DOHH2 (cell line): ENCODE measurements around the gene LAMC3.

Source experiments
- H3F3A ChIP-seq: fragments of 200-600 bp; sonication (generic), shearing (Covaris generic); 2 replicates; pipeline ENCODE4 v1.6.0; 2016; ENCODE audit warnings: antibody characterized with exemption, mild to moderate bottlenecking; ENCODE audit not compliant: control insufficient read depth, insufficient read depth
- H3K27ac ChIP-seq: fragments of 200-600 bp; sonication (generic); 2 replicates; pipeline ENCODE4 v1.5.1; 2014; ENCODE audit warnings: low read depth, mild to moderate bottlenecking, low read length, moderate library complexity
- H3K27me3 ChIP-seq: fragments of 200-600 bp; sonication (generic); 2 replicates; pipeline ENCODE4 v1.6.1; 2014; ENCODE audit warnings: mild to moderate bottlenecking, low read length, mixed read lengths; ENCODE audit not compliant: control insufficient read depth
- H3K36me3 ChIP-seq: fragments of 200-600 bp; sonication (generic); 2 replicates; pipeline ENCODE4 v1.6.1; 2014; ENCODE audit warnings: mild to moderate bottlenecking, low read length, moderate library complexity, mixed read lengths; ENCODE audit not compliant: control insufficient read depth
- H3K4me1 ChIP-seq: fragments of 200-600 bp; sonication (generic); 2 replicates; pipeline ENCODE4 v1.6.1; 2014; ENCODE audit warnings: mild to moderate bottlenecking, low read length, mixed read lengths; ENCODE audit not compliant: control insufficient read depth
- H3K4me2 ChIP-seq: fragments of 200-600 bp; sonication (generic); 2 replicates; pipeline ENCODE4 v1.6.0; 2014; ENCODE audit warnings: mild to moderate bottlenecking, low read length, moderate library complexity
- H3K4me3 ChIP-seq: fragments of 200-600 bp; sonication (generic); 2 replicates; pipeline ENCODE4 v1.5.1; 2014; ENCODE audit warnings: mild to moderate bottlenecking, low read length, mixed read lengths
- H3K79me2 ChIP-seq: fragments of 200-600 bp; sonication (generic); 2 replicates; pipeline ENCODE4 v1.6.1; 2014; ENCODE audit warnings: mild to moderate bottlenecking, low read length, mixed read lengths; ENCODE audit not compliant: control insufficient read depth
- H3K9me2 ChIP-seq: fragments of 200-600 bp; sonication (generic); replicated peaks from 2 replicates; pipeline ENCODE4 v1.6.1; 2014; ENCODE audit warnings: mild to moderate bottlenecking, low read length, mixed read lengths; ENCODE audit not compliant: control insufficient read depth
- H3K9me3 ChIP-seq: fragments of 200-600 bp; sonication (generic); 2 replicates; pipeline ENCODE4 v1.6.1; 2014; ENCODE audit warnings: antibody characterized with exemption, low read length, mixed read lengths; ENCODE audit not compliant: control insufficient read depth, insufficient read depth
- H4K20me1 ChIP-seq: fragments of 200-600 bp; sonication (generic); 2 replicates; pipeline ENCODE4 v1.6.0; 2014; ENCODE audit warnings: low read depth, mild to moderate bottlenecking, antibody characterized with exemption, low read length, moderate library complexity; ENCODE audit not compliant: control insufficient read depth, insufficient read depth
- CTCF ChIP-seq: fragments of 200-600 bp; sonication (generic); IDR thresholded peaks from one replicate; pipeline ENCODE4 v1.5.1; 2014; ENCODE audit warnings: antibody characterized with exemption, mild to moderate bottlenecking, low read depth, low read length; ENCODE audit not compliant: poor library complexity, severe bottlenecking
- EZH2phosphoT487 ChIP-seq: fragments of 200-600 bp; sonication (generic); IDR thresholded peaks from 2 replicates; pipeline ENCODE4 v1.6.1; 2017; ENCODE audit warnings: borderline replicate concordance, mild to moderate bottlenecking, antibody characterized with exemption, low read length, moderate library complexity, mixed read lengths

Gene LAMC3

GRCh38 chr9:131140550-131140949, 131.6 kb downstream of the LAMC3 start:
- H3K9me3 ChIP-seq: no peaks in the 10 kb centered on the region
- H3K4me2 ChIP-seq: no peak overlapping the region
- no peaks in the 10 kb centered on the region for H3K4me1 ChIP-seq
- H4K20me1 ChIP-seq: no peaks in the 10 kb centered on the region
- peaks cover 95% of the 10 kb centered on the region for H3K36me3 ChIP-seq
- H3K9me2 ChIP-seq: no peaks in the 10 kb centered on the region
- H3F3A ChIP-seq: no peaks in the 10 kb centered on the region
- no peak overlapping the region for H3K4me3 ChIP-seq
- no peaks in the 10 kb centered on the region for H3K27me3 ChIP-seq
- H3K27ac ChIP-seq: no peak overlapping the region
- 0 out of 2 replicates have a peak, but pooled peaks cover 3% of the 10 kb centered on the region for H3K79me2 ChIP-seq
- TF ChIP-seq EZH2phosphoT487: no peak

GRCh38 chr9:131142160-131142559, 133.2 kb downstream of the LAMC3 start:
- no peaks in the 10 kb centered on the region for H3K27me3 ChIP-seq

More at GRCh38 chr9:131142160-131142559, 133.2 kb downstream of the LAMC3 start:
- H3K4me1 ChIP-seq: no peaks in the 10 kb centered on the region
- peaks cover 95% of the 10 kb centered on the region for H3K36me3 ChIP-seq
- 0 out of 2 replicates have a peak, but pooled peaks cover 3% of the 10 kb centered on the region for H3K79me2 ChIP-seq
- no peaks in the 10 kb centered on the region for H3K9me2 ChIP-seq
- H3K27ac ChIP-seq: no peak overlapping the region
- TF ChIP-seq EZH2phosphoT487: no peak
- TF ChIP-seq CTCF: no peak
- no peaks in the 10 kb centered on the region for H3F3A ChIP-seq
- H3K9me3 ChIP-seq: no peaks in the 10 kb centered on the region
- no peak overlapping the region for H3K4me2 ChIP-seq
- no peak overlapping the region for H3K4me3 ChIP-seq
- no peaks in the 10 kb centered on the region for H4K20me1 ChIP-seq
